ENCODE data around the gene CLEC2A. TPM values are rescaled to one million over a fixed set of nuclear protein-coding genes. Genes with fewer than 3 reads are reported as not detected.

CLEC2A gene
- total RNA-seq, 4 donors from 2014 or later, result not detected

DNA sequence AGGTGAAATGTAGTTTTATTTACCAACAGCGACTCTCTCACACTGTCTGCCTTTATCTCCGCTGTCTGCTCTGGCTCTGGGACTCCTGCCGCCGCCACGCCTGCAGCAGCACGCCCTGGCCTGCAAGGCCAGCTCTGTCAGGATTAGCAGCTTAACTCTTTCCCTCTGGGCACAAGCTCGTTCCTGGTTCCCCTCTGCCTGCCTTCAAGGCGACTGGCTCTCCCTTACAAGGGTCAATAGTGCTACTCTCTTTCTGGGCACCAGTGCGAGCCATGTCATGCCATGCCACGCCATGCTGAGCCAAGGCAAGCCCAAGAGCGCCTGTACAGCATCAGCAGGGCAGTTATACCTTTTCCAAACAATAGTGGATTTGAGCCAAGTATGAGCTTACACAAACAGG is 59.4 kb downstream of the CLEC2A start:
- Histone ChIP-seq H3K36me3 (no peaks in the 10 kb centered on the region), H3K4me1 (peaks cover 7 to 12% of the 10 kb centered on the region in 2 donors), H3K27ac (peak overlapping the region in 3 of 4 donors; percentile 5 to 81 (median 18)), H3K27me3 (no peaks in the 10 kb centered on the region), H3K4me3 (no peak overlapping the region), H3K9me3 (no peaks in the 10 kb centered on the region)
- in situ Hi-C loops (cut with MboI; ENCODE audit: low sequenced_read_pairs in 4 of 4), result no loop called here
- TF ChIP-seq, protein P1, sequence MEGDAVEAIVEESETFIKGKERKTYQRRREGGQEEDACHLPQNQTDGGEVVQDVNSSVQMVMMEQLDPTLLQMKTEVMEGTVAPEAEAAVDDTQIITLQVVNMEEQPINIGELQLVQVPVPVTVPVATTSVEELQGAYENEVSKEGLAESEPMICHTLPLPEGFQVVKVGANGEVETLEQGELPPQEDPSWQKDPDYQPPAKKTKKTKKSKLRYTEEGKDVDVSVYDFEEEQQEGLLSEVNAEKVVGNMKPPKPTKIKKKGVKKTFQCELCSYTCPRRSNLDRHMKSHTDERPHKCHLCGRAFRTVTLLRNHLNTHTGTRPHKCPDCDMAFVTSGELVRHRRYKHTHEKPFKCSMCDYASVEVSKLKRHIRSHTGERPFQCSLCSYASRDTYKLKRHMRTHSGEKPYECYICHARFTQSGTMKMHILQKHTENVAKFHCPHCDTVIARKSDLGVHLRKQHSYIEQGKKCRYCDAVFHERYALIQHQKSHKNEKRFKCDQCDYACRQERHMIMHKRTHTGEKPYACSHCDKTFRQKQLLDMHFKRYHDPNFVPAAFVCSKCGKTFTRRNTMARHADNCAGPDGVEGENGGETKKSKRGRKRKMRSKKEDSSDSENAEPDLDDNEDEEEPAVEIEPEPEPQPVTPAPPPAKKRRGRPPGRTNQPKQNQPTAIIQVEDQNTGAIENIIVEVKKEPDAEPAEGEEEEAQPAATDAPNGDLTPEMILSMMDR (IDR thresholded peaks at IDR 0.05 in 4 of 5, conservative IDR thresholded peaks at IDR 0.05 in 1 of 5), result no peak
- TF ChIP-seq POLR2A (IDR thresholded peaks at IDR 0.05), result no peak
- DNase-seq (no peak), ATAC-seq (no peak)
- intact Hi-C loops (cut with DNase I; ENCODE audit: low total_unique reads), result no loop called here

- intact Hi-C loops (cut with DNase I; ENCODE audit: low total_unique reads), result no loop called here
- ATAC-seq (no peak), DNase-seq (no peak)
- no peaks in the 10 kb centered on the region for H3K27me3 ChIP-seq
- peak overlapping the region in 3 of 4 donors; percentile 18 to 81 (median 39) for H3K27ac ChIP-seq
- TF ChIP-seq, protein P1 (IDR thresholded peaks at IDR 0.05 in 4 of 5, conservative IDR thresholded peaks at IDR 0.05 in 1 of 5), result no peak
- no peak for TF ChIP-seq POLR2A (IDR thresholded peaks at IDR 0.05)
- no peaks in the 10 kb centered on the region for H3K9me3 ChIP-seq
- H3K4me1 ChIP-seq, result peaks cover 7 to 12% of the 10 kb centered on the region in 2 donors
- in situ Hi-C loops (cut with MboI; ENCODE audit: low sequenced_read_pairs in 4 of 4), result no loop called here
- H3K4me3 ChIP-seq, result no peak overlapping the region
- H3K36me3 ChIP-seq, result no peaks in the 10 kb centered on the region
These were observed 60.0 kb downstream of the CLEC2A start for GRCh38 chr12:9872162-9872561.

- in situ Hi-C loops (cut with MboI; ENCODE audit: low sequenced_read_pairs in 4 of 4), result no loop called here
- Histone ChIP-seq H3K4me3 (peak overlapping the region; percentile 52 to 60 (median 56)), H3K27ac (peak overlapping the region; percentile 79 to 88 (median 83)), H3K27me3 (no peaks in the 10 kb centered on the region), H3K9me3 (no peaks in the 10 kb centered on the region), H3K36me3 (no peaks in the 10 kb centered on the region), H3K4me1 (peaks cover 9 to 12% of the 10 kb centered on the region in 2 donors)
- intact Hi-C loops (cut with DNase I; ENCODE audit: low total_unique reads), result no loop called here
- DNase-seq, result no peak
- TF ChIP-seq POLR2A (IDR thresholded peaks at IDR 0.05), result no peak
- TF ChIP-seq, protein P1 (IDR thresholded peaks at IDR 0.05 in 4 of 5, conservative IDR thresholded peaks at IDR 0.05 in 1 of 5), result no peak
- ATAC-seq, result no peak
These were observed 61.8 kb downstream of the CLEC2A start for GRCh38 chr12:9870286-9870866.

DNA sequence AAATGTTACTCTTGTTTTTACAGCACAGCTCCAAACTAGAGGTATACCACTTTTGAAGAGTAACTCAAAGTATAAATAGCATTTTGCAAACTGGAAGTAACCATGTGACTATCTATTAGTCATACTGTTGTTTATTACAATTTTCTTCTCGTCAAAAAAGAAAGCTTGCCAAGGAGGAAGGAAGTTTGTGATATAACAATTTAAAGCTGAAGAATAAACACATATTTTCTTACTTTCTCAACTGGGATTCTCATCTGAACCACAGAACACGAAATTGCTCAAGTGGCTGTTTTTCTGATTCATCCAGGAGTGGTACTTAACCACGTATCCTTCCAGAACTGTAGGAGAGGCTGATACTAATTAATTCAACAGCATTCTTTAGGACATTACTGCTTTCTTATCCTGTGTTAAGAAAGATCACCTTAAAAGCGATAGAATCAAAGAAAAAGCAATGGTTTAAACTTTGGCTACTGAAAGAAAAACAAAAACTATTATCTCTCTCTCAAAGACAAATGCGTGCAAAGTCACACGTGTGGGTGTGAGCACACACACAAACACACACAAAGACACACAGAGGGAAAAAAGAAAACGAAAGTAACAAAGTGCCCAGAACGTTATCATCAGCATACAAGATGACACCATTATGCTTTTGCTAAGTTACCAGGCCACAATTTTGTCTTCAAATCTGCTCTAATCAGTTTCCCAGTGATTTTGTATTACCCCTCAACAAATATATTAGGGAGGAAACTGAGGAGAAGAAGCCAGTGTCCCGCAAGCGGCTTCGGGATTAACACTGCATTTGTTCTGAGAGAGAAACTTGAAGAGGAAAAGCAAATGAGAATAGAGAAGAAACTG is 62.6 kb downstream of the CLEC2A start, which contains the start of gene CLEC2B:
CLEC2B (minus strand) TSS at position 48 of the 855 bp plus-strand sequence.
- no peak for DNase-seq
- intact Hi-C loops (cut with DNase I; ENCODE audit: low total_unique reads) (no loop called here), in situ Hi-C loops (cut with MboI; ENCODE audit: low sequenced_read_pairs in 4 of 4) (no loop called here)

More for the DNA sequence above, 62.6 kb downstream of the CLEC2A start, which contains the start of gene CLEC2B:
- Histone ChIP-seq H3K36me3 (no peaks in the 10 kb centered on the region), H3K4me1 (peaks cover 10 to 12% of the 10 kb centered on the region in 2 donors), H3K4me3 (peak within 1 kb of the TSS; percentile 52 to 60 (median 56)), H3K27me3 (no peaks in the 10 kb centered on the region), H3K9me3 (no peaks in the 10 kb centered on the region), H3K27ac (peak within 1 kb of the TSS; percentile 79 to 88 (median 83))
- ATAC-seq, result peak; percentile 77 to 84
- TF ChIP-seq, protein P1 (IDR thresholded peaks at IDR 0.05 in 4 of 5, conservative IDR thresholded peaks at IDR 0.05 in 1 of 5), result no peak
- peak; percentile 10 to 58 for TF ChIP-seq POLR2A (IDR thresholded peaks at IDR 0.05)
